ENCODE results near the gene CDHR2. TPM values are rescaled to one million over a fixed set of nuclear protein-coding genes. Genes with fewer than 3 reads are reported as not detected.

Gene CDHR2
- total and polyA plus RNA-seq, 2 of the 13 experiments (the other 11 are each of a cell fraction or from before 2014, with no cell fraction given): 17.9 to 20.9 TPM

GRCh38 chr5:176547802-176548201 is 1.3 kb upstream of the CDHR2 start (continued):
- TF ChIP-seq ZNF703 (CRISPR knock-in tag; IDR thresholded peaks at IDR 0.05; ENCODE audit: borderline replicate concordance) (no peak), ZNF337 (CRISPR knock-in tag; IDR thresholded peaks at IDR 0.05; ENCODE audit: borderline replicate concordance, low read depth) (no peak), ZMYM4 (CRISPR knock-in tag; IDR thresholded peaks at IDR 0.05) (no peak), ZNF883 (CRISPR knock-in tag; IDR thresholded peaks at IDR 0.05; ENCODE audit: not compliant biosample characterization) (no peak), NCOR1 (IDR thresholded peaks at IDR 0.05; ENCODE audit: borderline replicate concordance, low read length) (peak; percentile 46; the same call in 1 of the 2 replicates), ZNF496 (CRISPR knock-in tag; IDR thresholded peaks at IDR 0.05; ENCODE audit: insufficient replicate concordance) (no peak), RBFOX2 (IDR thresholded peaks at IDR 0.05; ENCODE audit: low read depth, low read length) (no peak), ZNF101 (CRISPR knock-in tag; IDR thresholded peaks at IDR 0.05; ENCODE audit: borderline replicate concordance, low read depth) (no peak), DDIT3 (CRISPR knock-in tag; IDR thresholded peaks at IDR 0.05) (no peak), ZNF12 (CRISPR knock-in tag; IDR thresholded peaks at IDR 0.05) (0 out of 2 replicates have a peak, but pooled peaks have one; percentile 47), ZNF260 (CRISPR knock-in tag; IDR thresholded peaks at IDR 0.05; ENCODE audit: borderline replicate concordance, low read depth) (no peak), FOXA3 (CRISPR knock-in tag; IDR thresholded peaks at IDR 0.05) (peak; percentile 41), MNT (IDR thresholded peaks at IDR 0.05) (no peak), ZNF792 (CRISPR knock-in tag; IDR thresholded peaks at IDR 0.05) (no peak), BRCA1 (CRISPR knock-in tag; IDR thresholded peaks at IDR 0.05) (no peak)
- TF ChIP-seq, protein P1, sequence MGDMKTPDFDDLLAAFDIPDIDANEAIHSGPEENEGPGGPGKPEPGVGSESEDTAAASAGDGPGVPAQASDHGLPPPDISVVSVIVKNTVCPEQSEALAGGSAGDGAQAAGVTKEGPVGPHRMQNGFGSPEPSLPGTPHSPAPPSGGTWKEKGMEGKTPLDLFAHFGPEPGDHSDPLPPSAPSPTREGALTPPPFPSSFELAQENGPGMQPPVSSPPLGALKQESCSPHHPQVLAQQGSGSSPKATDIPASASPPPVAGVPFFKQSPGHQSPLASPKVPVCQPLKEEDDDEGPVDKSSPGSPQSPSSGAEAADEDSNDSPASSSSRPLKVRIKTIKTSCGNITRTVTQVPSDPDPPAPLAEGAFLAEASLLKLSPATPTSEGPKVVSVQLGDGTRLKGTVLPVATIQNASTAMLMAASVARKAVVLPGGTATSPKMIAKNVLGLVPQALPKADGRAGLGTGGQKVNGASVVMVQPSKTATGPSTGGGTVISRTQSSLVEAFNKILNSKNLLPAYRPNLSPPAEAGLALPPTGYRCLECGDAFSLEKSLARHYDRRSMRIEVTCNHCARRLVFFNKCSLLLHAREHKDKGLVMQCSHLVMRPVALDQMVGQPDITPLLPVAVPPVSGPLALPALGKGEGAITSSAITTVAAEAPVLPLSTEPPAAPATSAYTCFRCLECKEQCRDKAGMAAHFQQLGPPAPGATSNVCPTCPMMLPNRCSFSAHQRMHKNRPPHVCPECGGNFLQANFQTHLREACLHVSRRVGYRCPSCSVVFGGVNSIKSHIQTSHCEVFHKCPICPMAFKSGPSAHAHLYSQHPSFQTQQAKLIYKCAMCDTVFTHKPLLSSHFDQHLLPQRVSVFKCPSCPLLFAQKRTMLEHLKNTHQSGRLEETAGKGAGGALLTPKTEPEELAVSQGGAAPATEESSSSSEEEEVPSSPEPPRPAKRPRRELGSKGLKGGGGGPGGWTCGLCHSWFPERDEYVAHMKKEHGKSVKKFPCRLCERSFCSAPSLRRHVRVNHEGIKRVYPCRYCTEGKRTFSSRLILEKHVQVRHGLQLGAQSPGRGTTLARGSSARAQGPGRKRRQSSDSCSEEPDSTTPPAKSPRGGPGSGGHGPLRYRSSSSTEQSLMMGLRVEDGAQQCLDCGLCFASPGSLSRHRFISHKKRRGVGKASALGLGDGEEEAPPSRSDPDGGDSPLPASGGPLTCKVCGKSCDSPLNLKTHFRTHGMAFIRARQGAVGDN (CRISPR knock-in tag; IDR thresholded peaks at IDR 0.05): no peak
- TF ChIP-seq, protein P2, sequence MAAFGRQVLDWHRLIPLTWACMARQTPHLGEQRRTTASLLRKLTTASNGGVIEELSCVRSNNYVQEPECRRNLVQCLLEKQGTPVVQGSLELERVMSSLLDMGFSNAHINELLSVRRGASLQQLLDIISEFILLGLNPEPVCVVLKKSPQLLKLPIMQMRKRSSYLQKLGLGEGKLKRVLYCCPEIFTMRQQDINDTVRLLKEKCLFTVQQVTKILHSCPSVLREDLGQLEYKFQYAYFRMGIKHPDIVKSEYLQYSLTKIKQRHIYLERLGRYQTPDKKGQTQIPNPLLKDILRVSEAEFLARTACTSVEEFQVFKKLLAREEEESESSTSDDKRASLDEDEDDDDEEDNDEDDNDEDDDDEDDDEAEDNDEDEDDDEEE (CRISPR knock-in tag; IDR thresholded peaks at IDR 0.05): no peak
- TF ChIP-seq, protein P3, sequence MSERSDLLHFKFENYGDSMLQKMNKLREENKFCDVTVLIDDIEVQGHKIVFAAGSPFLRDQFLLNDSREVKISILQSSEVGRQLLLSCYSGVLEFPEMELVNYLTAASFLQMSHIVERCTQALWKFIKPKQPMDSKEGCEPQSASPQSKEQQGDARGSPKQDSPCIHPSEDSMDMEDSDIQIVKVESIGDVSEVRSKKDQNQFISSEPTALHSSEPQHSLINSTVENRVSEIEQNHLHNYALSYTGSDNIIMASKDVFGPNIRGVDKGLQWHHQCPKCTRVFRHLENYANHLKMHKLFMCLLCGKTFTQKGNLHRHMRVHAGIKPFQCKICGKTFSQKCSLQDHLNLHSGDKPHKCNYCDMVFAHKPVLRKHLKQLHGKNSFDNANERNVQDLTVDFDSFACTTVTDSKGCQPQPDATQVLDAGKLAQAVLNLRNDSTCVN (CRISPR knock-in tag; IDR thresholded peaks at IDR 0.05; ENCODE audit: borderline replicate concordance): no peak
- TF ChIP-seq, protein P4, sequence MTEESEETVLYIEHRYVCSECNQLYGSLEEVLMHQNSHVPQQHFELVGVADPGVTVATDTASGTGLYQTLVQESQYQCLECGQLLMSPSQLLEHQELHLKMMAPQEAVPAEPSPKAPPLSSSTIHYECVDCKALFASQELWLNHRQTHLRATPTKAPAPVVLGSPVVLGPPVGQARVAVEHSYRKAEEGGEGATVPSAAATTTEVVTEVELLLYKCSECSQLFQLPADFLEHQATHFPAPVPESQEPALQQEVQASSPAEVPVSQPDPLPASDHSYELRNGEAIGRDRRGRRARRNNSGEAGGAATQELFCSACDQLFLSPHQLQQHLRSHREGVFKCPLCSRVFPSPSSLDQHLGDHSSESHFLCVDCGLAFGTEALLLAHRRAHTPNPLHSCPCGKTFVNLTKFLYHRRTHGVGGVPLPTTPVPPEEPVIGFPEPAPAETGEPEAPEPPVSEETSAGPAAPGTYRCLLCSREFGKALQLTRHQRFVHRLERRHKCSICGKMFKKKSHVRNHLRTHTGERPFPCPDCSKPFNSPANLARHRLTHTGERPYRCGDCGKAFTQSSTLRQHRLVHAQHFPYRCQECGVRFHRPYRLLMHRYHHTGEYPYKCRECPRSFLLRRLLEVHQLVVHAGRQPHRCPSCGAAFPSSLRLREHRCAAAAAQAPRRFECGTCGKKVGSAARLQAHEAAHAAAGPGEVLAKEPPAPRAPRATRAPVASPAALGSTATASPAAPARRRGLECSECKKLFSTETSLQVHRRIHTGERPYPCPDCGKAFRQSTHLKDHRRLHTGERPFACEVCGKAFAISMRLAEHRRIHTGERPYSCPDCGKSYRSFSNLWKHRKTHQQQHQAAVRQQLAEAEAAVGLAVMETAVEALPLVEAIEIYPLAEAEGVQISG (CRISPR knock-in tag; IDR thresholded peaks at IDR 0.05): no peak

Data from HepG2 (cell line).